SK-N-SH (cell line): ENCODE measurements around the gene NADK. TPM values are rescaled to one million over a fixed set of nuclear protein-coding genes. Genes with fewer than 3 reads are reported as not detected.
A peak's percentile ranks its signal among the peaks of the same experiment; 100 is the strongest.

Experiments
- CTCF ChIA-PET: fragments of 300-600, 350-600 bp; formaldehyde crosslinking; extraction: SDS; loops from one replicate; lab custom pipeline; 2021; lab: Yijun Ruan, JAX
- POLR2A ChIA-PET: fragments of 350-600 bp; sonication (Branson Sonifier 250); formaldehyde crosslinking; extraction: SDS; loops from one replicate; lab custom pipeline; 2020; ENCODE audit warnings: antibody characterized with exemption, inconsistent platforms; lab: Yijun Ruan, JAX
- DNase-seq: peaks from one replicate; pipeline ENCODE4 v3.0.0; 2012
- H2AFZ ChIP-seq: fragments of 200-600 bp; sonication (generic); 2 replicates; pipeline ENCODE4 v1.8.1; 2016; ENCODE audit warnings: antibody characterized with exemption, mild to moderate bottlenecking, low read depth
- H3F3A ChIP-seq: fragments of 200-600 bp; sonication (generic); replicated peaks from 2 replicates; pipeline ENCODE3; 2016; ENCODE audit warnings: antibody characterized with exemption, mild to moderate bottlenecking; ENCODE audit not compliant: insufficient read depth
- H3K27ac ChIP-seq, 2 experiments: fragments of 200-500 bp in 1 of 2; fragments of 200-600 bp in 1 of 2; sonication (Bioruptor generic) in 1 of 2; sonication (generic), shearing (Covaris generic) in 1 of 2; 2 replicates each; pipeline versions ENCODE4 v1.5.1 to v1.6.1; 2014 to 2016; ENCODE audit warnings: low read depth in 2 of 2, inconsistent platforms in 1 of 2, low read length in 1 of 2, mild to moderate bottlenecking in 1 of 2, mixed read lengths in 1 of 2
- H3K27me3 ChIP-seq: fragments of 200-600 bp; sonication (generic), shearing (Covaris generic); 2 replicates; pipeline ENCODE4 v1.6.1; 2016; ENCODE audit warnings: mixed run types; ENCODE audit not compliant: insufficient read depth
- H3K36me3 ChIP-seq, 2 experiments: fragments of 200-500 bp in 1 of 2; fragments of 200-600 bp in 1 of 2; sonication (Bioruptor generic) in 1 of 2; sonication (generic) in 1 of 2; replicated peaks in 1 of 2; 2 replicates each; pipeline versions ENCODE3 to v1.5.1; 2014 to 2016; ENCODE audit warnings: low read length in 1 of 2, mild to moderate bottlenecking in 1 of 2; ENCODE audit not compliant: insufficient read depth in 2 of 2, control insufficient read depth in 1 of 2
- H3K4me1 ChIP-seq, 2 experiments: fragments of 200-500 bp in 1 of 2; fragments of 200-600 bp in 1 of 2; sonication (Bioruptor generic) in 1 of 2; sonication (generic), shearing (Covaris generic) in 1 of 2; 2 replicates each; pipeline versions ENCODE4 v1.5.1 to v1.6.1; 2014 to 2016; ENCODE audit warnings: low read depth in 1 of 2, low read length in 1 of 2, mixed run types in 1 of 2; ENCODE audit not compliant: insufficient read depth in 2 of 2, control insufficient read depth in 1 of 2
- H3K4me2 ChIP-seq: fragments of 200-600 bp; sonication (generic), shearing (Covaris generic); 2 replicates; pipeline ENCODE4 v1.6.1; 2017; ENCODE audit warnings: mixed run types
- H3K4me3 ChIP-seq, 2 experiments: fragments of 200-500 bp in 1 of 2; fragments of 200-600 bp in 1 of 2; sonication (Bioruptor generic) in 1 of 2; sonication (generic), shearing (Covaris generic) in 1 of 2; 2 replicates each; pipeline versions ENCODE4 v1.5.1 to v1.8.1; 2014 to 2016; ENCODE audit warnings: low read depth in 2 of 2, inconsistent platforms in 1 of 2, low read length in 1 of 2, mild to moderate bottlenecking in 1 of 2, mixed read lengths in 1 of 2, moderate library complexity in 1 of 2
- H3K79me2 ChIP-seq: fragments of 200-600 bp; sonication (generic); 2 replicates; pipeline ENCODE4 v1.8.1; 2017; ENCODE audit warnings: mild to moderate bottlenecking; ENCODE audit not compliant: insufficient read depth
- H3K9ac ChIP-seq: fragments of 200-600 bp; sonication (generic); 2 replicates; pipeline ENCODE4 v1.6.1; 2017; ENCODE audit warnings: mixed run types
- H3K9me2 ChIP-seq: fragments of 200-600 bp; sonication (generic); 2 replicates; pipeline ENCODE4 v1.6.1; 2017; ENCODE audit warnings: mixed run types
- H3K9me3 ChIP-seq: fragments of 200-600 bp; sonication (generic); 2 replicates; pipeline ENCODE4 v1.6.1; 2017; ENCODE audit warnings: mixed run types, mild to moderate bottlenecking, moderate library complexity
- H4K20me1 ChIP-seq: fragments of 200-600 bp; sonication (generic); 2 replicates; pipeline ENCODE4 v1.6.1; 2017; ENCODE audit warnings: mild to moderate bottlenecking, mixed run types; ENCODE audit not compliant: insufficient read depth
- CHD2 ChIP-seq: fragments of 150-350 bp; IDR thresholded peaks from 2 replicates; pipeline ENCODE4 v1.6.1; 2018; ENCODE audit warnings: low read length; ENCODE audit not compliant: partially characterized antibody
- ELF1 ChIP-seq: IDR thresholded peaks from 2 replicates; pipeline ENCODE4 v1.4.0; 2012
- EZH2phosphoT487 ChIP-seq: fragments of 200-600 bp; sonication (generic); IDR thresholded peaks from 2 replicates; pipeline ENCODE4 v1.6.1; 2017; ENCODE audit warnings: low read depth, mixed run types, mild to moderate bottlenecking, antibody characterized with exemption, moderate library complexity, borderline replicate concordance
- FOSL2 ChIP-seq: IDR thresholded peaks from 2 replicates; pipeline ENCODE4 v1.4.0; 2012; ENCODE audit warnings: low read depth, mild to moderate bottlenecking, moderate library complexity, borderline replicate concordance
- FOXJ3 ChIP-seq: sonication (generic); formaldehyde crosslinking; IDR thresholded peaks from 2 replicates; pipeline ENCODE4 v1.5.1; 2020; ENCODE audit warnings: mild to moderate bottlenecking, missing genetic modification reagents
- FOXM1 ChIP-seq: IDR thresholded peaks from 2 replicates; pipeline ENCODE4 v1.4.0; 2012; ENCODE audit warnings: low read depth, mild to moderate bottlenecking
- GATA2 ChIP-seq: sonication (generic); formaldehyde crosslinking; IDR thresholded peaks from 2 replicates; pipeline ENCODE4 v1.5.0; 2020; ENCODE audit warnings: mild to moderate bottlenecking, missing genetic modification reagents
- NRF1 ChIP-seq: IDR thresholded peaks from 2 replicates; pipeline ENCODE4 v1.6.1; 2012; ENCODE audit warnings: low read depth, mild to moderate bottlenecking, low read length
- POLR2AphosphoS5 ChIP-seq: IDR thresholded peaks from 2 replicates; pipeline ENCODE4 v1.6.1; 2012; ENCODE audit warnings: low read depth, low read length
- RCOR1 ChIP-seq: fragments of 150-350 bp; IDR thresholded peaks from 2 replicates; pipeline ENCODE4 v1.6.1; 2017; ENCODE audit warnings: antibody characterized with exemption, low read length
- SIN3A ChIP-seq: IDR thresholded peaks from 2 replicates; pipeline ENCODE4 v1.6.1; 2012; ENCODE audit warnings: low read depth, mild to moderate bottlenecking, low read length, moderate library complexity, borderline replicate concordance
- YY1 ChIP-seq: IDR thresholded peaks from 2 replicates; pipeline ENCODE4 v1.4.0; 2012; ENCODE audit warnings: low read depth, mild to moderate bottlenecking
- WGBS: methylation state at CpG from one replicate; pipeline ENCODE4 v1.1.6; 2017; ENCODE audit warnings: low lambda C conversion rate; 5-methylcytosine and 5-hydroxymethylcytosine counted together
- polyA plus RNA-seq, 3 experiments: library from polyadenylated mRNA; depleted of rRNA; stranded (reverse); fragments of >200 nt; gene quantifications; 2 replicates each; pipeline ENCODE4 v1.2.3, GENCODE V29; 2012
- TF ChIP-seq, protein P1 (sequence below): IDR thresholded peaks from 2 replicates; pipeline ENCODE4 v1.4.0; 2012; ENCODE audit warnings: low read depth, borderline replicate concordance
- TF ChIP-seq, protein P2 (sequence below): IDR thresholded peaks from 2 replicates; pipeline ENCODE4 v1.4.0; 2012; ENCODE audit warnings: low read depth
- TF ChIP-seq, protein P3 (sequence below): IDR thresholded peaks from 2 replicates; pipeline ENCODE4 v1.4.0; 2012; ENCODE audit warnings: low read depth, borderline replicate concordance

Gene NADK
- polyA plus RNA-seq, 1 of the 3 experiments (the other 2 are of a cell fraction), result 70.4 TPM

DNA sequence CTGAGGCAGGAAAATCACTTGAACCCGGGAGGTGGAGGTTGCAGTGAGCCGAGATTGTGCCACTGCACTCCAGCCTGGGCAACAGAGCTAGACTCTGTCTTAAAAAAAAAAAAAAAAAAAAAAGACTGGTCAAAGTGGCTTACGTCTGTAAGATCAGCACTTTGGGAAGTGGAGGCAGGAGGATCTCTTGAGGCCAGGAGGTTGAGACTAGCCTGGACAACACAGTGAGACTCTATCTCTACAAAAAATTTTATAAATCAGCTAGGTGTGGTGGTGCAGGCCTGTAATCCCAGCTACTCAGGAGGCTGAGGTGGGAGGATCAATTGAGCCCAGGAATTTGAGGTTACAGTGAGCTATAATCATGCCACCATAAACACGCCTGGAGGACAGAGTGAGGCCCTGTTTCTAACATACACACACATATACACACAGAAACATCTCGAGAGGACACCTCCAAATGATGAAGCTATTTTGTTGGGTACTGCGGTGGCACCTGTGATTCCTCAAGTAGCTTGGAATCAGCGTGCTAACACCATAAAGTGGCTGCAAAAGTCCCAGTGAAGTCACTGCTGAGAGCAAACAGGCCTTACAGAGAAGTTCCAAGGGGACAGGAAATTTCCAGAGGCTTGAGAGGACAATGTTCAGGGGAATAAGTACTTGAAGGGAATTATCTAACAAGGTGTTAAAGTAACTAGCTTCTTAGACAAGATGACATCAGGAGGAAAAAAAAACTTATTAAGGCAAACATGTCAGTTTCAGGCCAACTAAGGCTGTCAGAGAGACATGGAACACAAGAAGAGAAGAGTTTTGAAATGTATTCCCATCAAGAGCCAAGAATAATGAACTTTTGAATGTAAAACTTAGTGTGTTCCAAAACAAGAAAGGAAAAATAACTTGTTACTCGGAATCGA lies 1.3 kb downstream of the NADK start:
- Histone ChIP-seq H3K9me2 (no peaks in the 10 kb centered on the region), H3K36me3 (peaks cover 0 to 9% of the 10 kb centered on the region in 2 experiments), H3K4me3 (peak overlapping the region; percentile 71 to 80), H3K27me3 (no peaks in the 10 kb centered on the region), H3K4me1 (peaks cover 4 to 35% of the 10 kb centered on the region in 2 experiments; a peak in 2 of 4 replicates), H3F3A (peaks cover 28% of the 10 kb centered on the region), H3K4me2 (peak overlapping the region; percentile 91), H3K9me3 (no peaks in the 10 kb centered on the region), H3K9ac (peak overlapping the region; percentile 74; the same call in 1 of the 2 replicates), H4K20me1 (peaks cover 19% of the 10 kb centered on the region), H3K79me2 (peaks cover 61% of the 10 kb centered on the region), H2AFZ (no peak overlapping the region), H3K27ac (peak overlapping the region; percentile 8 to 59; a peak in 2 of 4 replicates)
- TF ChIP-seq ELF1, result no peak
- TF ChIP-seq, protein P1, sequence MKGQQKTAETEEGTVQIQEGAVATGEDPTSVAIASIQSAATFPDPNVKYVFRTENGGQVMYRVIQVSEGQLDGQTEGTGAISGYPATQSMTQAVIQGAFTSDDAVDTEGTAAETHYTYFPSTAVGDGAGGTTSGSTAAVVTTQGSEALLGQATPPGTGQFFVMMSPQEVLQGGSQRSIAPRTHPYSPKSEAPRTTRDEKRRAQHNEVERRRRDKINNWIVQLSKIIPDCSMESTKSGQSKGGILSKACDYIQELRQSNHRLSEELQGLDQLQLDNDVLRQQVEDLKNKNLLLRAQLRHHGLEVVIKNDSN, result no peak
- no peak for TF ChIP-seq FOXM1
- no peak for TF ChIP-seq POLR2AphosphoS5
- TF ChIP-seq FOSL2, result no peak
- TF ChIP-seq CHD2, result no peak
- no peak for TF ChIP-seq FOXJ3 (CRISPR knock-in tag)
- no peak for TF ChIP-seq EZH2phosphoT487
- TF ChIP-seq NRF1, result no peak
- TF ChIP-seq RCOR1, result no peak
- no peak for TF ChIP-seq SIN3A
- no peak for TF ChIP-seq YY1
- TF ChIP-seq, protein P2, sequence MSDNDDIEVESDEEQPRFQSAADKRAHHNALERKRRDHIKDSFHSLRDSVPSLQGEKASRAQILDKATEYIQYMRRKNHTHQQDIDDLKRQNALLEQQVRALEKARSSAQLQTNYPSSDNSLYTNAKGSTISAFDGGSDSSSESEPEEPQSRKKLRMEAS, result no peak
- WGBS, result 71% methylated on average over 6 of the region's 9 CpGs
- POLR2A ChIA-PET, result no interaction called here
- DNase-seq, result no peak
- CTCF ChIA-PET, result interaction anchor here (1.2 to 5.6 kb wide), 4 partner anchors 9 to 130 kb away, joined by 3 to 54 read pairs (median 6); no protein-coding TSS in a partner anchor

DNA sequence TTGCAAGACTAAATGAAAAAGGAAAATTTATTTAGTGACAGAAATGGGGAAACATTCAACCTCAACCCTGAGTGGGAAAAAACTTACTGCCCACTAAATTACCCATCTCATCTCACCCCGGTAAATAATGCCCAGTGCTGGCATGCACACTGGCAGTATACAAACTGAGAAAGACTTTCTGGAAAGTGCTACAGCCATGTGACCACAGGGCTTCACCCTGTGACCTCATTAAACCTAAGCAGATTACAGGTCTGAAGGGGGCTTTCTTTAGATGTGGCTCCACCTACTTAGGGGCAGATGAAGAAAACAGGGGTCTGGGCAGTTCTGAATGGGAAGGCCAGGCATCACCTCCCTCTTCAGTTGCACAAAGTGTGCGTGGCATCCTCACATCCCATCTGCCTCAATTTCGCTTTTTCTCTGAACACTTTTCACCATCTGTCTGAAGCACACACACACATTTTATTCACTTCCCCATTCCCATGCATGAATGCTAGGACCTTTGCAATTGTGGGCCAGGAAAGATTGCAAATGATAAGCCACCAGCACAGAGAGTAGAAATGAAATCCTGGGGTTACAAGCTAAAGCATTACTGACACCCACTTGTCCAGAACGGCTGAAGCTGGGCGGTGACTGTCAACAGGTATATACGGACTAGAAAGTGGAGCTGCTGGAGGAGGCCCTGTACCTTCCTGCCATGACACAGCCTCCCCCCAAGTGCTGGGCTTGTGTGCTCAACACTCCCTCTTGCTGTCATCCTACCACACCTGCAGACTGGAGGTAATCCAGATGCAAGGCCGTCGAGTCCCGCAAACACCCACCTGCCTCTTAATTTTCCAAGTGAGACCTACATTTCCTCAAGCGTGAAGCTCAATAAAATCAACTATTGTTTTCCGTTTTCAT lies 2.7 kb downstream of the NADK start:
- Histone ChIP-seq H2AFZ (no peak overlapping the region), H4K20me1 (peaks cover 16% of the 10 kb centered on the region), H3K27me3 (no peaks in the 10 kb centered on the region), H3K4me3 (no peak overlapping the region; a peak in 1 of 4 replicates), H3K79me2 (peaks cover 75% of the 10 kb centered on the region), H3K4me1 (peaks cover 4 to 24% of the 10 kb centered on the region in 2 experiments; a peak in 2 of 4 replicates), H3K36me3 (peaks cover 3 to 18% of the 10 kb centered on the region in 2 experiments), H3K4me2 (peak overlapping the region; percentile 24; the same call in 1 of the 2 replicates)
- POLR2A ChIA-PET, result no interaction called here
- 92% methylated on average over 11 of the region's 11 CpGs for WGBS
- TF ChIP-seq GATA2 (CRISPR knock-in tag), result 0 out of 2 replicates have a peak, but pooled peaks have one; percentile 25
- TF ChIP-seq, protein P3, sequence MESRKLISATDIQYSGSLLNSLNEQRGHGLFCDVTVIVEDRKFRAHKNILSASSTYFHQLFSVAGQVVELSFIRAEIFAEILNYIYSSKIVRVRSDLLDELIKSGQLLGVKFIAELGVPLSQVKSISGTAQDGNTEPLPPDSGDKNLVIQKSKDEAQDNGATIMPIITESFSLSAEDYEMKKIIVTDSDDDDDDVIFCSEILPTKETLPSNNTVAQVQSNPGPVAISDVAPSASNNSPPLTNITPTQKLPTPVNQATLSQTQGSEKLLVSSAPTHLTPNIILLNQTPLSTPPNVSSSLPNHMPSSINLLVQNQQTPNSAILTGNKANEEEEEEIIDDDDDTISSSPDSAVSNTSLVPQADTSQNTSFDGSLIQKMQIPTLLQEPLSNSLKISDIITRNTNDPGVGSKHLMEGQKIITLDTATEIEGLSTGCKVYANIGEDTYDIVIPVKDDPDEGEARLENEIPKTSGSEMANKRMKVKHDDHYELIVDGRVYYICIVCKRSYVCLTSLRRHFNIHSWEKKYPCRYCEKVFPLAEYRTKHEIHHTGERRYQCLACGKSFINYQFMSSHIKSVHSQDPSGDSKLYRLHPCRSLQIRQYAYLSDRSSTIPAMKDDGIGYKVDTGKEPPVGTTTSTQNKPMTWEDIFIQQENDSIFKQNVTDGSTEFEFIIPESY, result no peak
- TF ChIP-seq, all 33 proteins: peak for 1
- no peak for DNase-seq
- CTCF ChIA-PET, result interaction anchor here (1.4 to 5.6 kb wide), 3 partner anchors 8 to 131 kb away, joined by 3 to 54 read pairs (median 9); no protein-coding TSS in a partner anchor
- Histone ChIP-seq H3F3A (peaks cover 17% of the 10 kb centered on the region), H3K9me2 (no peaks in the 10 kb centered on the region), H3K9me3 (peaks cover 4% of the 10 kb centered on the region; the same call in 1 of the 2 replicates), H3K27ac (no peak overlapping the region), H3K9ac (no peak overlapping the region)
